Esophagus muscularis mucosa (tissue), 4 donors: ENCODE measurements around the gene COL6A1.

Experiments used
- CTCF ChIP-seq, 3 experiments: fragments of 200-600 bp in 2 of 3; fragments of 450-650 bp in 1 of 3; sonication (generic) in 2 of 3; IDR thresholded peaks; one replicate each; pipeline ENCODE4 v1.5.1; 2017 to 2019; ENCODE audit warnings: antibody characterized with exemption in 3 of 3, mild to moderate bottlenecking in 2 of 3, moderate library complexity in 1 of 3
- EP300 ChIP-seq: sonication (generic); formaldehyde crosslinking; IDR thresholded peaks from one replicate; pipeline ENCODE4 v1.6.1; 2017; ENCODE audit warnings: antibody characterized with exemption
- POLR2A ChIP-seq: fragments of 450-650 bp; IDR thresholded peaks from one replicate; pipeline ENCODE4 v1.6.1; 2017; ENCODE audit warnings: antibody characterized with exemption, moderate library complexity, mild to moderate bottlenecking, low read depth
- POLR2AphosphoS5 ChIP-seq, 2 donors: sonication (generic); formaldehyde crosslinking; IDR thresholded peaks; one replicate each; pipeline ENCODE4 v1.6.1; 2017; ENCODE audit warnings: antibody characterized with exemption in 2 of 2

- TF ChIP-seq CTCF (IDR thresholded peaks at IDR 0.05), result no peak
- TF ChIP-seq POLR2AphosphoS5 (IDR thresholded peaks at IDR 0.05), result no peak
- TF ChIP-seq POLR2A, result no peak
- no peak for TF ChIP-seq EP300
Observed at GRCh38 chr21:46038871-46039397, 57.4 kb downstream of the COL6A1 start.
